GM12891 (cell line): Measurements from ENCODE around the gene CTTN.

Experiments
- PAX5 ChIP-seq: IDR thresholded peaks from 2 replicates; pipeline ENCODE4 v1.6.1; 2011; ENCODE audit warnings: low read length, moderate library complexity, mild to moderate bottlenecking; ENCODE audit not compliant: insufficient read depth, severe bottlenecking
- POLR2A ChIP-seq: IDR thresholded peaks from 2 replicates; pipeline ENCODE4 v1.6.1; 2011; ENCODE audit warnings: low read depth, low read length, control low read depth
- POLR2AphosphoS5 ChIP-seq: IDR thresholded peaks from 2 replicates; pipeline ENCODE4 v1.6.1; 2011; ENCODE audit warnings: low read depth, low read length, control low read depth
- POU2F2 ChIP-seq: IDR thresholded peaks from 2 replicates; pipeline ENCODE4 v1.6.1; 2011; ENCODE audit warnings: low read depth, mild to moderate bottlenecking, control low read depth, low read length, moderate library complexity
- SPI1 ChIP-seq: IDR thresholded peaks from 2 replicates; pipeline ENCODE4 v1.6.1; 2011; ENCODE audit warnings: low read depth, low read length, control low read depth
- TAF1 ChIP-seq: IDR thresholded peaks from 2 replicates; pipeline ENCODE4 v1.6.1; 2011; ENCODE audit warnings: low read depth, low read length, control low read depth

GRCh38 chr11:70402016-70402415, 3.7 kb downstream of the CTTN start:
- TF ChIP-seq POLR2A (no peak), POLR2AphosphoS5 (no peak), SPI1 (no peak), TAF1 (no peak), POU2F2 (no peak), PAX5 (no peak)
